Endothelial cell (in vitro differentiated cells): ENCODE data around the gene CLCNKA. TPM values are rescaled to one million over a fixed set of nuclear protein-coding genes. Genes with fewer than 3 reads are reported as not detected.
"Not testable (repeated sequence)": the region's sequence is repeated elsewhere in the genome, so short reads cannot be mapped to it uniquely, and the experiment has no call there.

Experiments used
- DNase-seq: peaks from one replicate; pipeline ENCODE4 v3.0.0; 2021; ENCODE audit warnings: low spot score
- H3K27ac Mint-ChIP-seq: one replicate; pipeline ENCODE4 v1.8.0; 2021; ENCODE audit warnings: mixed read lengths, inconsistent platforms; ENCODE audit not compliant: unreplicated experiment
- H3K27me3 Mint-ChIP-seq: one replicate; pipeline ENCODE4 v1.8.0; 2021; ENCODE audit warnings: mild to moderate bottlenecking, moderate library complexity, mixed read lengths, inconsistent platforms; ENCODE audit not compliant: unreplicated experiment
- H3K36me3 Mint-ChIP-seq: one replicate; pipeline ENCODE4 v1.8.0; 2021; ENCODE audit warnings: mild to moderate bottlenecking, low read depth, mixed read lengths, inconsistent platforms; ENCODE audit not compliant: unreplicated experiment
- H3K4me1 Mint-ChIP-seq: one replicate; pipeline ENCODE4 v1.8.0; 2021; ENCODE audit warnings: mild to moderate bottlenecking, mixed read lengths, inconsistent platforms; ENCODE audit not compliant: unreplicated experiment
- H3K4me3 Mint-ChIP-seq: one replicate; pipeline ENCODE4 v1.8.0; 2021; ENCODE audit warnings: mild to moderate bottlenecking, mixed read lengths, inconsistent platforms; ENCODE audit not compliant: unreplicated experiment
- H3K9me3 Mint-ChIP-seq: one replicate; pipeline ENCODE4 v1.8.0; 2021; ENCODE audit warnings: mixed read lengths, inconsistent platforms; ENCODE audit not compliant: unreplicated experiment
- total RNA-seq: library from RNA; stranded (reverse); fragmentation: NEBNext Ultra II Directional; extraction: Animal tissue kit (Norgen Biotek cat#: 25700); gene quantifications from one replicate; pipeline ENCODE4 v1.2.1, GENCODE V29; 2021; ENCODE audit not compliant: unreplicated experiment
- TF ChIP-seq, protein P1 (sequence below): fragments of 200-600 bp; sonication (generic); IDR thresholded peaks from one replicate; pipeline ENCODE4 v1.5.0; 2021; ENCODE audit warnings: antibody characterized with exemption; ENCODE audit not compliant: unreplicated experiment

Gene CLCNKA
- total RNA-seq, 1 donor from 2014 or later: not detected

- TF ChIP-seq, protein P1, sequence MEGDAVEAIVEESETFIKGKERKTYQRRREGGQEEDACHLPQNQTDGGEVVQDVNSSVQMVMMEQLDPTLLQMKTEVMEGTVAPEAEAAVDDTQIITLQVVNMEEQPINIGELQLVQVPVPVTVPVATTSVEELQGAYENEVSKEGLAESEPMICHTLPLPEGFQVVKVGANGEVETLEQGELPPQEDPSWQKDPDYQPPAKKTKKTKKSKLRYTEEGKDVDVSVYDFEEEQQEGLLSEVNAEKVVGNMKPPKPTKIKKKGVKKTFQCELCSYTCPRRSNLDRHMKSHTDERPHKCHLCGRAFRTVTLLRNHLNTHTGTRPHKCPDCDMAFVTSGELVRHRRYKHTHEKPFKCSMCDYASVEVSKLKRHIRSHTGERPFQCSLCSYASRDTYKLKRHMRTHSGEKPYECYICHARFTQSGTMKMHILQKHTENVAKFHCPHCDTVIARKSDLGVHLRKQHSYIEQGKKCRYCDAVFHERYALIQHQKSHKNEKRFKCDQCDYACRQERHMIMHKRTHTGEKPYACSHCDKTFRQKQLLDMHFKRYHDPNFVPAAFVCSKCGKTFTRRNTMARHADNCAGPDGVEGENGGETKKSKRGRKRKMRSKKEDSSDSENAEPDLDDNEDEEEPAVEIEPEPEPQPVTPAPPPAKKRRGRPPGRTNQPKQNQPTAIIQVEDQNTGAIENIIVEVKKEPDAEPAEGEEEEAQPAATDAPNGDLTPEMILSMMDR: no peak
- H3K27me3 Mint-ChIP-seq: peaks cover 10% of the 10 kb centered on the region
- H3K27ac Mint-ChIP-seq: no peak overlapping the region
- H3K4me3 Mint-ChIP-seq: no peak overlapping the region
- no peaks in the 10 kb centered on the region for H3K4me1 Mint-ChIP-seq
- no peaks in the 10 kb centered on the region for H3K36me3 Mint-ChIP-seq
- no peak for DNase-seq
- H3K9me3 Mint-ChIP-seq: no peaks in the 10 kb centered on the region
These were observed 28.5 kb downstream of the CLCNKA start for GRCh38 chr1:16050328-16050727.

DNA sequence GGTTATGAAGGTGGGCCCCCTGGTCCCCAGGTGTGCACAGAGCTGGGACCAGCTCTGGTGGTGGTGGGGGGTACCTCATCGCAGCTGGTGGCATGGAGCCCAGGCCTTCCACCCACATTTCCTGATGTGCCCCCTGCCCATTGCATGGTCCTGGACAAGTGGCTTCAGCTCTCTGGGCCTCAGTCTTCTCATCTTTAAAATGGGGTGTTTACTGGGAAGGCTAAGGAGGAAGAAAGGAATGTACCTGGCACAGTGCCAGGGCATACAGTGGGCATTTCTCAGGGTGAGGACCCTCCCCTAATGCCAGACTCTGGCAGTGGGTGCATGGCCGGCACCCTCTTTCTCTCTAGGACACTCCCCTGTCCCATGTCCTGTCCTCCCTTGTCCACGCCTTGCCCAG is 29.2 kb downstream of the CLCNKA start:
- Mint-ChIP-seq H3K36me3 (no peaks in the 10 kb centered on the region), H3K4me3 (no peak overlapping the region), H3K4me1 (no peaks in the 10 kb centered on the region), H3K27me3 (peaks cover 10% of the 10 kb centered on the region), H3K9me3 (no peaks in the 10 kb centered on the region), H3K27ac (no peak overlapping the region)
- no peak for DNase-seq
- TF ChIP-seq, protein P1: no peak

DNA sequence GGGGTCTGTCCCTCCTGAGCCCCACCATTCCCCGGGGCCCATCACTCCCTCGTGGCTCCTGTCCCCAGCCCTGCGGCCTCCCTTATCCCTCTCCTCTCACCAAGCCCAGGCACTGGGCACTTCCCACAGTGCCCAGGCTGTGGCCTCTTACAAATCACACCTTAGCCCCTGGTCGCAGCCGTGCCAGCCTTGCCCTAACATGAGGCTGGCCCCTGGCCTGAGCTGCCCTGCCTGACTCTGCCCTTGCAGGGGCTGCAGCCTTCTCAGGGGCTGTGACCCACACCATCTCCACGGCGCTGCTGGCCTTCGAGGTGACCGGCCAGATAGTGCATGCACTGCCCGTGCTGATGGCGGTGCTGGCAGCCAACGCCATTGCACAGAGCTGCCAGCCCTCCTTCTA is 30.1 kb downstream of the CLCNKA start:
- DNase-seq, H3K4me3 Mint-ChIP-seq: not testable (repeated sequence)

GRCh38 chr1:16053781-16054502 is 32.1 kb downstream of the CLCNKA start:
- no peak for DNase-seq
- Mint-ChIP-seq H3K36me3 (no peaks in the 10 kb centered on the region), H3K27me3 (peaks cover 9% of the 10 kb centered on the region), H3K4me1 (no peaks in the 10 kb centered on the region), H3K9me3 (no peaks in the 10 kb centered on the region), H3K4me3 (no peak overlapping the region), H3K27ac (no peak overlapping the region)
- TF ChIP-seq, protein P1: no peak

More for the DNA sequence above, 30.1 kb downstream of the CLCNKA start:
- H3K36me3 Mint-ChIP-seq, H3K27ac Mint-ChIP-seq, H3K27me3 Mint-ChIP-seq, H3K4me1 Mint-ChIP-seq, H3K9me3 Mint-ChIP-seq: not testable (repeated sequence)

DNA sequence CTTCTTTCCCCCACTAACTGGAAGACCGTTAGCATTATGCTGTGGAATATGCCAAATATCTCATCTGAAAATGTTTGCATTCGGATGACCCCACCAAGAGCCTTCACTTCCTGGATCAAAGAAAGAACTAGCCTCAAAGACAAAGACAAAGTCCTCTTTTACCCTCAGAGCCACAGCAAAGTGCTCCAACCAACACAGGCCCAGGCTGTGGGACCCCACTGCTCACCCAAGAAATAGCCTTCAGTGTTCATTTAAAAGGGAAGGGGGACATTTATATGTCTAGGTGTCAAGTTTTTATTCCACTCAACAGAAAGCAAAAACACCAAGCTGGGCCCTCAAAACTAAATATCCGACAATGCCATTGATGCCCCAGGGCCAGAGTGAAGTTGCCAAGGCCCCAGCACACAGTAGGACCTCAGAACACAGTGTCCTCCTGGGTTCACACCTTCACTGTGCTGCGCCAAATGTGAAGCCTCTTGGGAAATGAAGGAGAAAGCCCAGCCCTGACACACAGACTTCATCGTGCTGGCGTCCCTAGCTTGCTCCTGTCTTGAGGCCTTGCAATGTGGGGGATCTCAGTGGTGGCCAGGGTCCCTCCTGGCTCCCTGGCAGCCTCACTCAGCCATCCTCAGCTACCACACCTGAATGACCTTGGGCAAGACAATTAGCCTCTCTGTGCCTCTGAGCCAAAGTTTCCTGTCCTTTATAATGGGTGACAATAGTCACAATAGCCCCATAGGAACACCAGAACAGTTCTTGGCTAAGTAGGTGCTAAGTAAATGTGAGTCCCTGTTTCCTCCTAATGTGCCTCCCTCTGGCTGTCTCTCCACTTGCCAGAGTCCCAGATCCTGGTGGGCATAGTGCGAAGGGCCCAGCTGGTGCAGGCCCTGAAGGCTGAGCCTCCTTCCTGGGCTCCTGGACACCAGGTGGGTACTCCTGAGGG is 33.0 kb downstream of the CLCNKA start:
- Mint-ChIP-seq H3K4me3 (no peak overlapping the region), H3K36me3 (no peaks in the 10 kb centered on the region), H3K27me3 (peaks cover 9% of the 10 kb centered on the region), H3K27ac (no peak overlapping the region), H3K9me3 (no peaks in the 10 kb centered on the region), H3K4me1 (no peaks in the 10 kb centered on the region)
- TF ChIP-seq, protein P1: no peak
- no peak for DNase-seq
